Immature natural killer cell (primary cell): ENCODE measurements around the gene TMIE. TPM values are rescaled to one million over a fixed set of nuclear protein-coding genes. Genes with fewer than 3 reads are reported as not detected.
"Not testable (repeated sequence)": the region's sequence is repeated elsewhere in the genome, so short reads cannot be mapped to it uniquely, and the experiment has no call there.

Experiments used
- DNase-seq, 3 donors: peaks; one replicate each; pipeline ENCODE4 v3.0.0; 2022; ENCODE audit warnings: mixed read lengths in 1 of 3
- H3K27ac Mint-ChIP-seq, 6 donors: one replicate each; pipeline ENCODE4 v1.8.0; 2020; ENCODE audit warnings: mixed read lengths in 6 of 6, mild to moderate bottlenecking in 5 of 6, inconsistent platforms in 4 of 6, moderate library complexity in 3 of 6
- H3K27me3 Mint-ChIP-seq, 3 donors: one replicate each; pipeline ENCODE4 v1.8.0; 2020 to 2021; ENCODE audit warnings: low read depth in 3 of 3, mild to moderate bottlenecking in 3 of 3, mixed read lengths in 3 of 3, moderate library complexity in 3 of 3, inconsistent platforms in 1 of 3
- H3K36me3 Mint-ChIP-seq, 3 donors: one replicate each; pipeline ENCODE4 v1.8.0; 2020; ENCODE audit warnings: mixed read lengths in 3 of 3, inconsistent platforms in 2 of 3, mild to moderate bottlenecking in 2 of 3
- H3K4me1 Mint-ChIP-seq, 2 donors: one replicate each; pipeline ENCODE4 v1.8.0; 2020; ENCODE audit warnings: inconsistent platforms in 2 of 2, mild to moderate bottlenecking in 2 of 2, mixed read lengths in 2 of 2, moderate library complexity in 1 of 2
- H3K4me3 Mint-ChIP-seq, 5 donors: one replicate each; pipeline ENCODE4 v1.8.0; 2020; ENCODE audit warnings: mild to moderate bottlenecking in 5 of 5, mixed read lengths in 5 of 5, inconsistent platforms in 3 of 5, moderate library complexity in 3 of 5
- H3K9me3 Mint-ChIP-seq, 6 donors: one replicate each; pipeline ENCODE4 v1.8.0; 2020; ENCODE audit warnings: mild to moderate bottlenecking in 6 of 6, mixed read lengths in 6 of 6, inconsistent platforms in 4 of 6, moderate library complexity in 3 of 6
- polyA plus RNA-seq, 3 donors: library from polyadenylated mRNA; unstranded; fragments of 300-500 nt; fragmentation: Illumina TruSeq; gene quantifications; one replicate each; pipeline ENCODE4 v1.2.3, GENCODE V29; 2021

Gene TMIE
- polyA plus RNA-seq, 3 donors from 2014 or later: not detected

DNA sequence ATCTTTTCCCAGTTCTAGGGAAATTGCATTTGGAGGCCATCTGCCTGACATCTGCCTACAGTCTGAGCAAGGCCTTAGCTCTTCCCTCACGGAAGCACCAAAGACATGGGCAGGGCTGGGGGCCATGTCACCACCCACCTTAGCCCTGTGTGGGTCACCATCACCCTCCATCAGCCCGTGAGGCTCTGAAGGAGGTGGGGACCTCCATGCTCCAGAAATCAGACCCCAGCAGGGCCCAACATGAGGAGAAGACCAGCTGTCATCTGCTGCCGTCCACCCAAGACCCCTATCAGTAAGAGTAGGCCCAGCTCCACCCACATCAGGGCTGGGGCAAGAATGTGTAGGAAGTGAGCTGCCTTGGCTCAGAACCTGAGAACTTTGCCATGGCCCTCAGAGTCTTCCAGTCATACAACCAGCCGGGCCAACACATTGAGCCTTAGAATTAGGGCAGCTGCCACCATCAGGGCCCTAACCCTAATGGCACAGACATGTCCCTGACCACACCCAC, 1.9 kb downstream of the TMIE start:
- H3K27ac Mint-ChIP-seq: no peak overlapping the region
- no peak for DNase-seq
- no peak overlapping the region for H3K4me3 Mint-ChIP-seq
- no peaks in the 10 kb centered on the region for H3K9me3 Mint-ChIP-seq
- H3K36me3 Mint-ChIP-seq: no peaks in the 10 kb centered on the region
- peaks cover 0 to 4% of the 10 kb centered on the region in 2 donors for H3K4me1 Mint-ChIP-seq
- H3K27me3 Mint-ChIP-seq: peaks cover 2 to 5% (median 4%) of the 10 kb centered on the region in 3 donors

GRCh38 chr3:46704346-46704745, 3.2 kb downstream of the TMIE start:
- DNase-seq, H3K27me3 Mint-ChIP-seq, H3K27ac Mint-ChIP-seq, H3K4me1 Mint-ChIP-seq, H3K4me3 Mint-ChIP-seq, H3K36me3 Mint-ChIP-seq, H3K9me3 Mint-ChIP-seq: not testable (repeated sequence)

DNA sequence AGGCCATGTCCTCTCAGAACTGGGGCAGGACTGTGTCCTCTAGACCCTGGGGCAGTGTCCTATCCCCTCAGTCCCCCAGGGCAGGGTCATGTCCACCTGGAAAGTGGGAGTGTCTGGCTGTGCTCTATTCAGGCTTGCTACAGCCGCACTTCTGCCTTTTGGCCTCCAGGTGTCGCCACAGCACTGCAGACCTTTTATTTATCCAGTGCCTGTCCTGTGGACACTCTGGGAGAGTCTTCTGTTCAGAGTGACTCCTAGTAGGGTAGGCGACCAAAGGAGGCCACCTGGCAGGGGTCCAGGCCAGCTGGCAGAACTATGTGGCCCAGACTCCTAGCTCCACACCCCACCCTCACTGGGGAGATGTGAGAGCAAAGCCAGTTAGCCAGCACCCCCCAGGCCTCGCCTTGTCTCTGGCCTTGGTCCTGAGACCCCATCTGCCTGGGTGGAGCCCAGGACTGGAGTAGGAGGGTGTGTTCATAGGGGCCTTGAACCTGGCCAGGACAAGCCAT, 3.9 kb downstream of the TMIE start:
- H3K27ac Mint-ChIP-seq: no peak overlapping the region
- no peaks in the 10 kb centered on the region for H3K36me3 Mint-ChIP-seq
- no peak overlapping the region for H3K4me3 Mint-ChIP-seq
- DNase-seq: peak; percentile 61 to 65 (median 63)
- no peaks in the 10 kb centered on the region for H3K9me3 Mint-ChIP-seq
- peaks cover 1 to 5% (median 3%) of the 10 kb centered on the region in 3 donors for H3K27me3 Mint-ChIP-seq
- peaks cover 0 to 4% of the 10 kb centered on the region in 2 donors for H3K4me1 Mint-ChIP-seq

GRCh38 chr3:46705751-46706552, 4.8 kb downstream of the TMIE start:
- DNase-seq: no peak

DNA sequence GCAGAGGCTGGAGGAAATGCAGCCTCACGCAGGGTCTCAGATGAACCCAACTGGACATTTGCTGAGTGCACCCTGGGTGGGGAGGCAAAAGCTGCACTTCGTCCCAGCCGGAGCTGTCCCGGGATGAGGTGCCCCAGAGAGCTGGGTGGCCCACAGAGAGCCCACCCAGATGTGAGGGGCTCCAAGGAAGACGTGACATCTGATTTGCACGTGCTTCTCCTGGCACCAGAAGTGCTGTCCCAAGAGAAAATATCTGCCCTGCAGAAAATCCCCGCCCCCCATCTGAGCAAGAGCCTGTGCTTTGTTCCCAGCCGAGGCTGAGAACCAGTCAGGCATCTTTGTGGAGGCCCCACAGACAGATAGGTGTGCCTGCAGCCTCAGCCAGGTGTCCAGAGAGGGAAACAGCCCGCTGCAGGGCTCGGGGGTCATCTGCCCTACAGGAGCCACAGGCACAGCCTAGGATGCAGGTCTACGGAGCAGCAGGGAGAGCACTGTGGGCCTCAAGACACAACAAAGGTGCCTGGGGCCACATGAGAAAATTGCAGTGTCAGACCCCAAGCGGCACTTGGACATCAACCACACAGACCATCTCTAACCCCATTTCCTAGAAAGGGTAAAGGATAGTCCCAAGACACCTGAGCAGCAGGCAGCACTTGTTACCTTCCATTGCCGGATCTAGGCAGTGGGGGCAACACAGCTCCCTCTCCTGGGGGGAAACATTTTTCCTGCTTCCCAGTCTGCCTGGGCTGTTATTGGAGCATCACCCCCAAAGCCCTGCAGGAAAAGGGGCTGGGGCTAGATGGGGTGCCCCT, 5.8 kb downstream of the TMIE start:
- DNase-seq: no peak
- Mint-ChIP-seq H3K36me3 (no peaks in the 10 kb centered on the region), H3K4me1 (no peaks in the 10 kb centered on the region), H3K4me3 (no peak overlapping the region), H3K27ac (no peak overlapping the region), H3K27me3 (peaks cover 1 to 5% (median 2%) of the 10 kb centered on the region in 3 donors), H3K9me3 (no peaks in the 10 kb centered on the region)

More at GRCh38 chr3:46705751-46706552, 4.8 kb downstream of the TMIE start:
- no peak overlapping the region for H3K27ac Mint-ChIP-seq
- H3K27me3 Mint-ChIP-seq: peaks cover 1 to 5% (median 3%) of the 10 kb centered on the region in 3 donors
- no peaks in the 10 kb centered on the region for H3K9me3 Mint-ChIP-seq
- peaks cover 0 to 4% of the 10 kb centered on the region in 2 donors for H3K4me1 Mint-ChIP-seq
- no peak overlapping the region for H3K4me3 Mint-ChIP-seq
- H3K36me3 Mint-ChIP-seq: no peaks in the 10 kb centered on the region

GRCh38 chr3:46707601-46708011, 6.4 kb downstream of the TMIE start:
- H3K36me3 Mint-ChIP-seq: no peaks in the 10 kb centered on the region
- H3K27ac Mint-ChIP-seq: no peak overlapping the region
- DNase-seq: no peak
- no peaks in the 10 kb centered on the region for H3K9me3 Mint-ChIP-seq
- peaks cover 0 to 3% (median 0%) of the 10 kb centered on the region in 3 donors for H3K27me3 Mint-ChIP-seq
- no peak overlapping the region for H3K4me3 Mint-ChIP-seq
- no peaks in the 10 kb centered on the region for H3K4me1 Mint-ChIP-seq

GRCh38 chr3:46708401-46709156, 7.4 kb downstream of the TMIE start:
- no peaks in the 10 kb centered on the region for H3K9me3 Mint-ChIP-seq
- no peak overlapping the region for H3K4me3 Mint-ChIP-seq
- H3K27ac Mint-ChIP-seq: peak overlapping the region in 1 of 6 donors; percentile 25
- H3K27me3 Mint-ChIP-seq: peaks cover 0 to 3% (median 0%) of the 10 kb centered on the region in 3 donors
- DNase-seq: no peak
- no peaks in the 10 kb centered on the region for H3K36me3 Mint-ChIP-seq
- no peaks in the 10 kb centered on the region for H3K4me1 Mint-ChIP-seq

GRCh38 chr3:46709157-46709654, 8.0 kb downstream of the TMIE start:
- no peak overlapping the region for H3K4me3 Mint-ChIP-seq
- peaks cover 0 to 3% (median 0%) of the 10 kb centered on the region in 3 donors for H3K27me3 Mint-ChIP-seq
- peak overlapping the region in 1 of 6 donors; percentile 25 for H3K27ac Mint-ChIP-seq
- no peaks in the 10 kb centered on the region for H3K36me3 Mint-ChIP-seq
- no peaks in the 10 kb centered on the region for H3K4me1 Mint-ChIP-seq
- no peaks in the 10 kb centered on the region for H3K9me3 Mint-ChIP-seq
- DNase-seq: no peak

- H3K27me3 Mint-ChIP-seq: peaks cover 0 to 3% (median 0%) of the 10 kb centered on the region in 3 donors
- DNase-seq: no peak
- no peak overlapping the region for H3K4me3 Mint-ChIP-seq
- H3K4me1 Mint-ChIP-seq: no peaks in the 10 kb centered on the region
- H3K36me3 Mint-ChIP-seq: no peaks in the 10 kb centered on the region
- H3K9me3 Mint-ChIP-seq: no peaks in the 10 kb centered on the region
- H3K27ac Mint-ChIP-seq: no peak overlapping the region
Observed at GRCh38 chr3:46709721-46710120, 8.5 kb downstream of the TMIE start.

DNA sequence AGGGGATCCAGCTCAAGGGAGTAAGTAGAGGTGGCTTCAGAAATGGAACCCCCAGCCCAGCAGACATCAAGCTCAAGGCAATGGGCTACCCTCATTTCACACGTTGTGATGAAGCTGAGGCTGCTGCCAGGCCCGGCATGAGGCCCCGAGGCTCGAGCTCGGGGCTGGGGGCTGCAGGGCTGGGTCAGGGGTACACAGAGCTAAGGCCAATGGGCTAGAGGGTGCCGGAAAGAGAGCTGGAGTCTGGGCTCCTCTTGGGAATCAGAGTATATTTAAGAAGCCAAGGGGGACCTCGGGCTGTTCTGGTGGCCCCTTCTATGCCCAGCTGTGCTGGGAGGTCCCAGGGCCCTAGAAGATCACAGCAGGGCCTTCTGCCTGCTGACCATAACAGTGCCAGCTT, 9.0 kb downstream of the TMIE start:
- Mint-ChIP-seq H3K4me3 (no peak overlapping the region), H3K27ac (no peak overlapping the region), H3K36me3 (no peaks in the 10 kb centered on the region), H3K4me1 (no peaks in the 10 kb centered on the region), H3K27me3 (peaks cover 0 to 3% (median 2%) of the 10 kb centered on the region in 3 donors), H3K9me3 (no peaks in the 10 kb centered on the region)
- no peak for DNase-seq

DNA sequence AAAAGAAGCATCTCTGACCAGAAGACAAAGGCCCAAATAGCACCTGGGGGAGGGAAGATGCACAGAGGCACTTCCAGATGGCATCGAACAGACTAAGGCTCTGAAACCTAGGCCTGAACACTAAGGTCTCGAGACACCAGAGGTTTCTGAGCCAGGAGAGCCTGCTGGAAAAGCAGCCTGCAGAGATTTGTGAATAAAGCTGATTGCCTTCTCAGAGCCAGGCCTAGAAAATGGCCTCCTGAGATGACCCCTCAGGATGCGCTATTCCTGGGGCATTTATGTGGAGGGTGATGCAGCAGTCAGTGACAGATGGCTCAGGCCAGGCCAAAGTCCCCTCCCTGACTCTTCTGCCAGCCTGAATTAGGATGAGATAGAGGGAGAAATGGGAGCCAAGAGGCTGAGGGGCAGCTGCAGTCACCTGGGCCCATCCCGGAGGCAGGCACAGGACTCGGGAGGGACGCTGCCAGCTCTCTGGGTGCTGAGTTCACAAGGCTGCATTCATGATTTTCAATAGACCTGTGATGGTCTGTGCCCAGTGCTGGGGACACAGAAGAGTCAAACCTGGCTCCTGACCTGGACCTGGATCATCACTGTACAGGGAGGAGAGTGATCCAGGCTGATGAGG, 9.6 kb downstream of the TMIE start:
- Mint-ChIP-seq H3K4me1 (no peaks in the 10 kb centered on the region), H3K27me3 (peaks cover 0 to 3% (median 3%) of the 10 kb centered on the region in 3 donors), H3K27ac (no peak overlapping the region), H3K9me3 (no peaks in the 10 kb centered on the region), H3K4me3 (no peak overlapping the region), H3K36me3 (no peaks in the 10 kb centered on the region)
- no peak for DNase-seq

DNA sequence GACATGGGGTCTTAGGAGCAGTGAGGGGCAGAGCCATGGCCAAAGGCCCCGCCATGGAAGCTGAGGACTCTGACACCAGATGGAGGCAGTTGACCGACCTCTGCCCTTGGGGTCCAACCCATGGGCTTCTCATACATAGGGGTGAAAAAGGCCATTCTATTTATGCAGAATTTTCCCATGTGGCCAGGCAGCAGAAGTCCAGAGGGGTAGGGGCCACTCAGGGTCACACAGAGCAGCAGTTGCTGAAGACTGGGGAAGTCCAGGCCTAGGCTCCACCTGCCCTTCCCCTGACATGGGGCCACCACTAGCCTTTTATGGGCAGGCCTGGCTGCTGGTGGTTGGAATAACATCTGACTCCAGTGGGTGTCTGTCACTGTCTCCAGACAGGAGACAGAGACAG, 10.1 kb downstream of the TMIE start:
- H3K4me1 Mint-ChIP-seq: no peaks in the 10 kb centered on the region
- H3K27ac Mint-ChIP-seq: no peak overlapping the region
- H3K27me3 Mint-ChIP-seq: peaks cover 0 to 5% (median 3%) of the 10 kb centered on the region in 3 donors
- no peaks in the 10 kb centered on the region for H3K36me3 Mint-ChIP-seq
- DNase-seq: no peak
- no peaks in the 10 kb centered on the region for H3K9me3 Mint-ChIP-seq
- H3K4me3 Mint-ChIP-seq: no peak overlapping the region

- Mint-ChIP-seq H3K9me3 (no peaks in the 10 kb centered on the region), H3K27ac (no peak overlapping the region), H3K4me1 (no peaks in the 10 kb centered on the region), H3K4me3 (no peak overlapping the region), H3K27me3 (peaks cover 0 to 5% (median 3%) of the 10 kb centered on the region in 3 donors), H3K36me3 (no peaks in the 10 kb centered on the region)
- no peak for DNase-seq
Observed at GRCh38 chr3:46711760-46712159, 10.6 kb downstream of the TMIE start.
